ENCODE data around the gene ELL.

ELL gene

GRCh38 chr19:18532168-18532890 is 10.5 kb upstream of the ELL start:
- Histone ChIP-seq H3K14ac (ENCODE audit: low read length in 2 of 2) (no peak overlapping the region), H2BK15ac (ENCODE audit: low read depth, poor library complexity, severe bottlenecking) (no peak overlapping the region), H2AFZ (ENCODE audit: low read depth, low read length) (no peak overlapping the region), H3K27me3 (ENCODE audit: control insufficient read depth in 1 of 2, insufficient read depth in 1 of 2, low read length in 2 of 2) (no peaks in the 10 kb centered on the region), H2AK5ac (ENCODE audit: low read length, severe bottlenecking) (no peak overlapping the region), H2BK120ac (ENCODE audit: low read depth, low read length) (no peak overlapping the region), H3K4me3 (ENCODE audit: insufficient read depth in 1 of 2, low read depth in 1 of 2, low read length in 2 of 2) (no peak overlapping the region), H3K18ac (ENCODE audit: low read depth in 1 of 2, low read length in 2 of 2) (no peak overlapping the region), H4K8ac (ENCODE audit: low read length) (no peak overlapping the region), H3K9me3 (ENCODE audit: control insufficient read depth, low read length) (no peaks in the 10 kb centered on the region), H2BK5ac (ENCODE audit: low read depth, low read length, poor library complexity, severe bottlenecking) (no peak overlapping the region), H3K27ac (ENCODE audit: low read length, poor library complexity, severe bottlenecking) (no peak overlapping the region), H3K36me3 (ENCODE audit: control insufficient read depth in 1 of 2, insufficient read depth in 2 of 2, low read depth in 1 of 2, low read length in 2 of 2) (peaks cover 48 to 55% of the 10 kb centered on the region in 2 experiments), H3K23ac (ENCODE audit: low read length in 2 of 2) (no peak overlapping the region), H3K4me2 (ENCODE audit: low read length, poor library complexity, severe bottlenecking) (no peak overlapping the region), H4K91ac (ENCODE audit: low read length) (no peak overlapping the region), H3K4me1 (ENCODE audit: control insufficient read depth, insufficient read depth, low read depth, low read length) (peaks cover 9% of the 10 kb centered on the region), H3K79me1 (replicated peaks; ENCODE audit: low read length, poor library complexity, severe bottlenecking) (peaks cover 20% of the 10 kb centered on the region), H3K4ac (ENCODE audit: low read depth in 1 of 2, low read length in 2 of 2) (no peak overlapping the region), H3K9ac (ENCODE audit: low read length) (no peak overlapping the region), H2BK12ac (ENCODE audit: low read length in 2 of 2) (no peak overlapping the region)
- 91% methylated on average over 20 of the region's 22 CpGs for WGBS
- no peak for DNase-seq

GRCh38 chr19:18531485-18531884 is 9.6 kb upstream of the ELL start:
- Histone ChIP-seq H3K4me3 (ENCODE audit: insufficient read depth in 1 of 2, low read depth in 1 of 2, low read length in 2 of 2) (no peak overlapping the region), H2BK15ac (ENCODE audit: low read depth, poor library complexity, severe bottlenecking) (no peak overlapping the region), H3K18ac (ENCODE audit: low read depth in 1 of 2, low read length in 2 of 2) (no peak overlapping the region), H4K91ac (ENCODE audit: low read length) (no peak overlapping the region), H4K8ac (ENCODE audit: low read length) (no peak overlapping the region), H2AK5ac (ENCODE audit: low read length, severe bottlenecking) (no peak overlapping the region), H3K23ac (ENCODE audit: low read length in 2 of 2) (no peak overlapping the region), H3K79me1 (replicated peaks; ENCODE audit: low read length, poor library complexity, severe bottlenecking) (peaks cover 16% of the 10 kb centered on the region), H2BK5ac (ENCODE audit: low read depth, low read length, poor library complexity, severe bottlenecking) (no peak overlapping the region), H2BK12ac (ENCODE audit: low read length in 2 of 2) (peak overlapping the region in 1 of 2 experiments; percentile 31), H3K4me1 (ENCODE audit: control insufficient read depth, insufficient read depth, low read depth, low read length) (peaks cover 9% of the 10 kb centered on the region), H2BK120ac (ENCODE audit: low read depth, low read length) (no peak overlapping the region), H3K9ac (ENCODE audit: low read length) (no peak overlapping the region), H3K27me3 (ENCODE audit: control insufficient read depth in 1 of 2, insufficient read depth in 1 of 2, low read length in 2 of 2) (no peaks in the 10 kb centered on the region), H3K9me3 (ENCODE audit: control insufficient read depth, low read length) (no peaks in the 10 kb centered on the region), H3K4me2 (ENCODE audit: low read length, poor library complexity, severe bottlenecking) (no peak overlapping the region), H2AFZ (ENCODE audit: low read depth, low read length) (no peak overlapping the region), H3K36me3 (ENCODE audit: control insufficient read depth in 1 of 2, insufficient read depth in 2 of 2, low read depth in 1 of 2, low read length in 2 of 2) (peaks cover 40 to 47% of the 10 kb centered on the region in 2 experiments), H3K27ac (ENCODE audit: low read length, poor library complexity, severe bottlenecking) (no peak overlapping the region), H3K14ac (ENCODE audit: low read length in 2 of 2) (no peak overlapping the region), H3K4ac (ENCODE audit: low read depth in 1 of 2, low read length in 2 of 2) (no peak overlapping the region)
- no peak for DNase-seq
- 96% methylated on average over 7 of the region's 9 CpGs for WGBS

- H3K9ac ChIP-seq (ENCODE audit: low read length) = no peak overlapping the region
- no peak for DNase-seq
- H3K79me1 ChIP-seq (replicated peaks; ENCODE audit: low read length, poor library complexity, severe bottlenecking) = peaks cover 7% of the 10 kb centered on the region
- no peak overlapping the region for H2AK5ac ChIP-seq (ENCODE audit: low read length, severe bottlenecking)
- no peak overlapping the region for H2BK15ac ChIP-seq (ENCODE audit: low read depth, poor library complexity, severe bottlenecking)
- peak overlapping the region; percentile 49 for H4K8ac ChIP-seq (ENCODE audit: low read length)
- H3K27me3 ChIP-seq (ENCODE audit: control insufficient read depth in 1 of 2, insufficient read depth in 1 of 2, low read length in 2 of 2) = no peaks in the 10 kb centered on the region
- H3K36me3 ChIP-seq (ENCODE audit: control insufficient read depth in 1 of 2, insufficient read depth in 2 of 2, low read depth in 1 of 2, low read length in 2 of 2) = peaks cover 25 to 33% of the 10 kb centered on the region in 2 experiments
- H2BK12ac ChIP-seq (ENCODE audit: low read length in 2 of 2) = no peak overlapping the region
- H3K4me2 ChIP-seq (ENCODE audit: low read length, poor library complexity, severe bottlenecking) = no peak overlapping the region
- peak overlapping the region; percentile 48 for H4K91ac ChIP-seq (ENCODE audit: low read length)
- H3K4ac ChIP-seq (ENCODE audit: low read depth in 1 of 2, low read length in 2 of 2) = peak overlapping the region in 1 of 2 experiments; percentile 54
- H3K23ac ChIP-seq (ENCODE audit: low read length in 2 of 2) = no peak overlapping the region
- H3K27ac ChIP-seq (ENCODE audit: low read length, poor library complexity, severe bottlenecking) = no peak overlapping the region
- 90% methylated on average over 7 of the region's 7 CpGs for WGBS
- H3K18ac ChIP-seq (ENCODE audit: low read depth in 1 of 2, low read length in 2 of 2) = no peak overlapping the region
- H2BK120ac ChIP-seq (ENCODE audit: low read depth, low read length) = no peak overlapping the region
- no peak overlapping the region for H3K4me3 ChIP-seq (ENCODE audit: insufficient read depth in 1 of 2, low read depth in 1 of 2, low read length in 2 of 2)
- H3K4me1 ChIP-seq (ENCODE audit: control insufficient read depth, insufficient read depth, low read depth, low read length) = peaks cover 9% of the 10 kb centered on the region
- no peak overlapping the region for H2AFZ ChIP-seq (ENCODE audit: low read depth, low read length)
- no peak overlapping the region for H3K14ac ChIP-seq (ENCODE audit: low read length in 2 of 2)
- no peak overlapping the region for H2BK5ac ChIP-seq (ENCODE audit: low read depth, low read length, poor library complexity, severe bottlenecking)
- H3K9me3 ChIP-seq (ENCODE audit: control insufficient read depth, low read length) = no peaks in the 10 kb centered on the region
Observed at GRCh38 chr19:18529782-18530181, 7.9 kb upstream of the ELL start.

- Histone ChIP-seq H3K9me3 (ENCODE audit: control insufficient read depth, low read length) (no peaks in the 10 kb centered on the region), H2BK15ac (ENCODE audit: low read depth, poor library complexity, severe bottlenecking) (no peak overlapping the region), H2AFZ (ENCODE audit: low read depth, low read length) (no peak overlapping the region), H3K27me3 (ENCODE audit: control insufficient read depth in 1 of 2, insufficient read depth in 1 of 2, low read length in 2 of 2) (no peaks in the 10 kb centered on the region), H3K4me2 (ENCODE audit: low read length, poor library complexity, severe bottlenecking) (no peak overlapping the region), H2BK120ac (ENCODE audit: low read depth, low read length) (no peak overlapping the region), H2AK5ac (ENCODE audit: low read length, severe bottlenecking) (no peak overlapping the region), H3K14ac (ENCODE audit: low read length in 2 of 2) (no peak overlapping the region), H3K23ac (ENCODE audit: low read length in 2 of 2) (no peak overlapping the region), H3K18ac (ENCODE audit: low read depth in 1 of 2, low read length in 2 of 2) (no peak overlapping the region), H2BK5ac (ENCODE audit: low read depth, low read length, poor library complexity, severe bottlenecking) (no peak overlapping the region), H3K79me1 (replicated peaks; ENCODE audit: low read length, poor library complexity, severe bottlenecking) (peaks cover under 1% of the 10 kb centered on the region), H3K27ac (ENCODE audit: low read length, poor library complexity, severe bottlenecking) (no peak overlapping the region), H3K4me1 (ENCODE audit: control insufficient read depth, insufficient read depth, low read depth, low read length) (peaks cover 11% of the 10 kb centered on the region), H2BK12ac (ENCODE audit: low read length in 2 of 2) (no peak overlapping the region), H3K9ac (ENCODE audit: low read length) (no peak overlapping the region), H4K91ac (ENCODE audit: low read length) (no peak overlapping the region), H3K4ac (ENCODE audit: low read depth in 1 of 2, low read length in 2 of 2) (no peak overlapping the region), H4K8ac (ENCODE audit: low read length) (no peak overlapping the region), H3K4me3 (ENCODE audit: insufficient read depth in 1 of 2, low read depth in 1 of 2, low read length in 2 of 2) (no peak overlapping the region), H3K36me3 (ENCODE audit: control insufficient read depth in 1 of 2, insufficient read depth in 2 of 2, low read depth in 1 of 2, low read length in 2 of 2) (peaks cover 2 to 11% of the 10 kb centered on the region in 2 experiments)
- 96% methylated on average over 8 of the region's 9 CpGs for WGBS
- no peak for DNase-seq
Observed at GRCh38 chr19:18526316-18526715, 4.4 kb upstream of the ELL start.
